Lower leg skin (tissue), 4 donors: ENCODE results near the gene ZNF512. TPM values are rescaled to one million over a fixed set of nuclear protein-coding genes. Genes with fewer than 3 reads are reported as not detected.

Source experiments
- DNase-seq, 2 donors: peaks; one replicate each; pipeline ENCODE4 v3.0.0-alpha.2; 2019; ENCODE audit warnings: low spot score in 2 of 2
- H3K4me3 ChIP-seq: fragments of 200-600 bp; sonication (generic); 2 replicates; pipeline ENCODE4 v1.5.1; 2017; ENCODE audit warnings: mild to moderate bottlenecking, low read depth; ENCODE audit not compliant: poor library complexity, severe bottlenecking
- POLR2A ChIP-seq, 2 donors: fragments of 450-650 bp; IDR thresholded peaks; one replicate each; pipeline ENCODE4 v1.6.1; 2016 to 2017; ENCODE audit warnings: antibody characterized with exemption in 2 of 2, mild to moderate bottlenecking in 1 of 2, moderate library complexity in 1 of 2
- WGBS, 2 donors: methylation state at CpG; one replicate each; pipeline ENCODE4 v1.1.5; 2018; 5-methylcytosine and 5-hydroxymethylcytosine counted together
- intact Hi-C: fragments of 100-400 bp; cut with DNase I; formaldehyde crosslinking; loops from one replicate; pipeline ENCODE4 v1.15.0; 2023; ENCODE audit warnings: low total_unique reads
- total RNA-seq, 4 donors: library from RNA; depleted of rRNA; stranded (reverse); fragments of >200 nt; gene quantifications; one replicate each; pipeline ENCODE4 v1.1.0, GENCODE V29; 2016
- TF ChIP-seq, protein P1 (sequence below), 3 donors: fragments of 450-650 bp; IDR thresholded peaks; one replicate each; pipeline ENCODE4 v1.5.1; 2016; ENCODE audit warnings: antibody characterized with exemption in 3 of 3, mild to moderate bottlenecking in 3 of 3, moderate library complexity in 2 of 3

ZNF512 gene
- total RNA-seq, 4 donors from 2014 or later = 3.5 to 17.6 (median 12.6) TPM

DNA sequence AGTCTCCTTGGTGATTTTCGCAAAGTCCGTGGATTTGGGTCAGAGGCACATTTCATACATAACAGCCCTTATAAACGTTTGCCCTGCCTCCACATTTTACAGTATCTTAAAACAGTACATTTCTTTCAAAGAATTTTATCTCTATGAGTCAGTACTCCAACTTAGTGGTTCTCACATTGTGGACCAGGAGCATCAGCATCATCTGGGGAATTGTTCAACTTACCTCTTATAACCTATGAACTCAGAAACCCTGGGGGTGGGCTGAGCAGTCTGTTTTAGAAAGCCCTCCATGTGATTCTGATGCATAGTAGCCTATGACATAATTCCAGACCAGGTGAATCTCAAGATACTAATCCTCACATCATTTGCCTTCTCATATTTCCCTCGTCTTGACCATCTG is 68.2 kb downstream of the ZNF512 start:
- no peak for DNase-seq
- TF ChIP-seq, protein P1, sequence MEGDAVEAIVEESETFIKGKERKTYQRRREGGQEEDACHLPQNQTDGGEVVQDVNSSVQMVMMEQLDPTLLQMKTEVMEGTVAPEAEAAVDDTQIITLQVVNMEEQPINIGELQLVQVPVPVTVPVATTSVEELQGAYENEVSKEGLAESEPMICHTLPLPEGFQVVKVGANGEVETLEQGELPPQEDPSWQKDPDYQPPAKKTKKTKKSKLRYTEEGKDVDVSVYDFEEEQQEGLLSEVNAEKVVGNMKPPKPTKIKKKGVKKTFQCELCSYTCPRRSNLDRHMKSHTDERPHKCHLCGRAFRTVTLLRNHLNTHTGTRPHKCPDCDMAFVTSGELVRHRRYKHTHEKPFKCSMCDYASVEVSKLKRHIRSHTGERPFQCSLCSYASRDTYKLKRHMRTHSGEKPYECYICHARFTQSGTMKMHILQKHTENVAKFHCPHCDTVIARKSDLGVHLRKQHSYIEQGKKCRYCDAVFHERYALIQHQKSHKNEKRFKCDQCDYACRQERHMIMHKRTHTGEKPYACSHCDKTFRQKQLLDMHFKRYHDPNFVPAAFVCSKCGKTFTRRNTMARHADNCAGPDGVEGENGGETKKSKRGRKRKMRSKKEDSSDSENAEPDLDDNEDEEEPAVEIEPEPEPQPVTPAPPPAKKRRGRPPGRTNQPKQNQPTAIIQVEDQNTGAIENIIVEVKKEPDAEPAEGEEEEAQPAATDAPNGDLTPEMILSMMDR (IDR thresholded peaks at IDR 0.05) = no peak
- TF ChIP-seq POLR2A (IDR thresholded peaks at IDR 0.05) = no peak
- no peak overlapping the region for H3K4me3 ChIP-seq
- intact Hi-C loops = no loop called here
- WGBS, 2 donors = 76% methylated on average over 4 of the region's 4 CpGs

DNA sequence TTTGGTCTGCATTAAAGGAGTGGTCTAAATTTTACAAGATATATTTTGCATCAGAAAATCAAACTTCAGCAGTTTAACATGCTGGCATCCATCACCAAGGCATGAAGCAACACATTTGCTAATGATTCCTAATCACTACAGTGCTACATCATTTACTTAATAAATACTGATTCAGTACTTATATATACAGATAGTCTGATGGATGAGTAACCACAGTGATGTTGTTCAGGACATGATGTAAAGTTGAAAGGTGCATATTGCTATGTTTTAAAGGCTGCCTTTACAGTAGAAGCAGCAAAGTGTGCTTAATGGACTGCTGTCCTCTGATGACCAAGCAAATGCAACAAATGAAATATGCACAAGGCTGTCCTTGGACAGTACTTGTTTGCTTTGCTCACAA is 69.5 kb downstream of the ZNF512 start:
- intact Hi-C loops = no loop called here
- TF ChIP-seq, protein P1 (IDR thresholded peaks at IDR 0.05) = no peak
- TF ChIP-seq POLR2A (IDR thresholded peaks at IDR 0.05) = no peak
- no peak overlapping the region for H3K4me3 ChIP-seq
- no peak for DNase-seq

DNA sequence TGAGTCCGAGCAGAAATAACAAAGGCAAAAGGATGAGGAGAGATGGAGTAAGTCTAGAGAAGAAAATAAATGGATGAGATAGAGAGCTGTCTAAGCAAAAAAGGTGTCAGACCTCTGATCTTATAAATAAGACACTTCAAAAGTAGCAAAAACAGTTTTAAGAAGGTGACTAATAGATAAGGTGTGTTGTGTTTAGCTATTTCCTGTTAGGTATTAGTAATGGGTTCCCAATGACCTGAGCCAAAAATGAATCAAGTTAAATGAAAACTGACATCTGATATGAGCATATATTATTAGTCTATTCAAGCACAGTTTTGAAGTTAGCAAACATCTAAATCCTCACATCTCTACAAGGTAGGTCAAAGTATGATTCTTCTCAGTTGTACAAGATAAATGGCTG is 69.9 kb downstream of the ZNF512 start:
- intact Hi-C loops = no loop called here
- DNase-seq = no peak
- 88 to 89% methylated on average over 1 of the region's 1 CpG for WGBS, 2 donors

DNA sequence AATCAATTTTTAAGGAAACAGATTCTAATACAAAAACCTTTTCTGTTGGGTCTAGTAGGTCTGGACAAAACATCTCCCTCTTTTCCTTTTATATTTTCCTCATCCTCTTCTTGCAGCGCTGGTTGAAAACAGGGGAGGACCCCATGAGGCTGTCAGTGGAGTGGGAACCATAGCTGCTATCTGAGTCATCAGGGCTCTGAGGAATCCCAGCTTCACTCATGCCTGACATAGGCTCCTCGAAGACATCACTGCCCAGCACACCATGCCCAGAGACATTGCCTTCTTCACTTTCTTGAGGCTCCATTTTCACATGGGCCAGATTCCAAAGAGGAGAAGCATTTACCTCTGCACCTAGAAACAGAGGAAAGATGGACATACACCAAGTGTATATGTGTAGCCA is 70.6 kb downstream of the ZNF512 start:
- no peak overlapping the region for H3K4me3 ChIP-seq
- intact Hi-C loops = no loop called here
- DNase-seq = no peak
- WGBS, 2 donors = 96 to 97% methylated on average over 2 of the region's 2 CpGs
- no peak for TF ChIP-seq POLR2A (IDR thresholded peaks at IDR 0.05)
- TF ChIP-seq, protein P1 (IDR thresholded peaks at IDR 0.05) = no peak

More for the DNA sequence above, 69.9 kb downstream of the ZNF512 start:
- TF ChIP-seq POLR2A (IDR thresholded peaks at IDR 0.05) = no peak
- TF ChIP-seq, protein P1 (IDR thresholded peaks at IDR 0.05) = no peak
- no peak overlapping the region for H3K4me3 ChIP-seq

DNA sequence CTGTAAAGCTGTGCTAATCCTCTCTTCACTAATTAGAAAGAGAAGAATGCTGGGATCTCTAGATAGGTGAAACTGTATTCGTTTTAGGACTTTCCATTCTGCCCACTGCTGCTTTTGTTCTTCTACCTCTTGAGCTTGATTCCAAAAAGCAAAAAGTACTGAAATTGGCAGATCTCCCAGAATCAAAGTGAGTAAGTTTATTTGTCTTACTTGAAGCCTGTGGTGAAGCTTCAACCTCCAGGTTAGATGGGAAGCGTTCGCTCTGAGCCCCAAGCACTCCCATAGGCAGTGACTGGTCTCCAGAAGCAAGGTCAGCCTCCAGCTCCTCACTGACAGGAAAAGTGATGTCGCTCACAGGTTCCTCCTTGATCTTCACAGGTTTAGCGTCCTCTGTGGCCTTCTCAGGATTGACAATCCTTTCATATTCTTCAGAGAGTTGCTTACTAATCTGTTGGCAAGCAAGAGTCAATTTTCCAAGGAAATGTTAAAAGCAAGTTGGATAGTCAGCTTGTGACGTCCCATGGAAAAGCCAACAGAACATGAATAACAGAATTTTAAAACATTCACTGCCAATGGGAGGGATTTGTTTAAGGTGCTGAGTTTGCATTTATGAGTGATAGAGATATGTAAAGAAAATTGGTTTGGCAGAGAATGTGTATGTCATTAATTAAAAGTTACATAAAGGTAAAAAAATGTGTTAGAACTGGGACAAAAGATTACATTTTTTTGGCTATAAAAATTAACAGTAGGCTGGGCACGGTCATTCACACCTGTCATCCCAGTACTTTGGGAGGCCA is 72.5 kb downstream of the ZNF512 start:
- H3K4me3 ChIP-seq = no peak overlapping the region
- no peak for TF ChIP-seq POLR2A (IDR thresholded peaks at IDR 0.05)
- TF ChIP-seq, protein P1 (IDR thresholded peaks at IDR 0.05) = no peak
- DNase-seq = no peak
- intact Hi-C loops = no loop called here
- WGBS, 2 donors = 88 to 90% methylated on average over 7 of the region's 7 CpGs

DNA sequence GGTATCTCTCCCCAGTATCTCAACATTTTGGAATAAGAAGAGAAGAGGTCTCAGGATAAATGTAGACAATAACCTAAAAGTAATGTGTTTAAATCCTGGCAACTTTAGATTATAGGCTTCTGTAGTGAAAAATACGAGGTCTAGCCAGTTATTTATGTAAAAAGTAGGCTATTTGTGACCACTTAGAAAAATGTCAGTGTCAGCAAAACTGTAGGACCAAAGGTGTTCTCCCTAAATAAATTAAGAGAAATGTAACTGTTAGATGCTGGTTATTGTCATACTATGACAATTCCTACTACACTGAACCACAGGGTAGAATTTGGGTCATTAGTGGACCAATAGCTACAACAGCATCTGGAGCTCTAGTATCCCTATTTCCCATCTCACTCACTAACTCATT is 78.5 kb downstream of the ZNF512 start:
- 95 to 96% methylated on average over 1 of the region's 1 CpG for WGBS, 2 donors
- intact Hi-C loops = no loop called here
- no peak overlapping the region for H3K4me3 ChIP-seq
- DNase-seq = no peak
- TF ChIP-seq, protein P1 (IDR thresholded peaks at IDR 0.05) = no peak
- TF ChIP-seq POLR2A (IDR thresholded peaks at IDR 0.05) = no peak
